SH-SY5Y (cell line): ENCODE data around the gene MCF2L.

ENCODE experiments used
- GATA2 ChIP-seq: IDR thresholded peaks from 2 replicates; pipeline ENCODE4 v1.6.1; 2011; ENCODE audit warnings: mild to moderate bottlenecking, low read depth, low read length
- GATA3 ChIP-seq: IDR thresholded peaks from 2 replicates; pipeline ENCODE4 v1.6.1; 2011; ENCODE audit warnings: low read depth, mild to moderate bottlenecking, low read length, moderate library complexity

MCF2L gene

GRCh38 chr13:113147206-113147605 lies 178.2 kb downstream of the MCF2L start:
- no peak for TF ChIP-seq GATA2

- no peak for TF ChIP-seq GATA2
- TF ChIP-seq GATA3, result no peak
Observed at GRCh38 chr13:113148407-113148806, 179.4 kb downstream of the MCF2L start.

- TF ChIP-seq GATA2 (no peak), GATA3 (no peak)
Observed at GRCh38 chr13:113148940-113149503, 180.0 kb downstream of the MCF2L start.
